ENCODE results near the gene TMCO2.

The TMCO2 gene

GRCh38 chr1:40273547-40274166, 25.9 kb downstream of the TMCO2 start:
- DNase-seq (ENCODE audit: extremely low read depth, low read depth), result no peak
- H3K4me3 ChIP-seq (replicated peaks; ENCODE audit: low read depth, low read length), result no peak overlapping the region
- TF ChIP-seq, protein P1, sequence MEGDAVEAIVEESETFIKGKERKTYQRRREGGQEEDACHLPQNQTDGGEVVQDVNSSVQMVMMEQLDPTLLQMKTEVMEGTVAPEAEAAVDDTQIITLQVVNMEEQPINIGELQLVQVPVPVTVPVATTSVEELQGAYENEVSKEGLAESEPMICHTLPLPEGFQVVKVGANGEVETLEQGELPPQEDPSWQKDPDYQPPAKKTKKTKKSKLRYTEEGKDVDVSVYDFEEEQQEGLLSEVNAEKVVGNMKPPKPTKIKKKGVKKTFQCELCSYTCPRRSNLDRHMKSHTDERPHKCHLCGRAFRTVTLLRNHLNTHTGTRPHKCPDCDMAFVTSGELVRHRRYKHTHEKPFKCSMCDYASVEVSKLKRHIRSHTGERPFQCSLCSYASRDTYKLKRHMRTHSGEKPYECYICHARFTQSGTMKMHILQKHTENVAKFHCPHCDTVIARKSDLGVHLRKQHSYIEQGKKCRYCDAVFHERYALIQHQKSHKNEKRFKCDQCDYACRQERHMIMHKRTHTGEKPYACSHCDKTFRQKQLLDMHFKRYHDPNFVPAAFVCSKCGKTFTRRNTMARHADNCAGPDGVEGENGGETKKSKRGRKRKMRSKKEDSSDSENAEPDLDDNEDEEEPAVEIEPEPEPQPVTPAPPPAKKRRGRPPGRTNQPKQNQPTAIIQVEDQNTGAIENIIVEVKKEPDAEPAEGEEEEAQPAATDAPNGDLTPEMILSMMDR (IDR thresholded peaks at IDR 0.05; ENCODE audit: low read depth, low read length, missing control alignments), result no peak

- no peak overlapping the region for H3K4me3 ChIP-seq (replicated peaks; ENCODE audit: low read depth, low read length)
- no peak for DNase-seq (ENCODE audit: extremely low read depth, low read depth)
- TF ChIP-seq, protein P1 (IDR thresholded peaks at IDR 0.05; ENCODE audit: low read depth, low read length, missing control alignments), result no peak
These were observed 26.6 kb downstream of the TMCO2 start for GRCh38 chr1:40274331-40274730.

- no peak overlapping the region for H3K4me3 ChIP-seq (replicated peaks; ENCODE audit: low read depth, low read length)
- TF ChIP-seq, protein P1 (IDR thresholded peaks at IDR 0.05; ENCODE audit: low read depth, low read length, missing control alignments), result no peak
- no peak for DNase-seq (ENCODE audit: extremely low read depth, low read depth)
These were observed 28.4 kb downstream of the TMCO2 start for GRCh38 chr1:40276122-40276521.

DNA sequence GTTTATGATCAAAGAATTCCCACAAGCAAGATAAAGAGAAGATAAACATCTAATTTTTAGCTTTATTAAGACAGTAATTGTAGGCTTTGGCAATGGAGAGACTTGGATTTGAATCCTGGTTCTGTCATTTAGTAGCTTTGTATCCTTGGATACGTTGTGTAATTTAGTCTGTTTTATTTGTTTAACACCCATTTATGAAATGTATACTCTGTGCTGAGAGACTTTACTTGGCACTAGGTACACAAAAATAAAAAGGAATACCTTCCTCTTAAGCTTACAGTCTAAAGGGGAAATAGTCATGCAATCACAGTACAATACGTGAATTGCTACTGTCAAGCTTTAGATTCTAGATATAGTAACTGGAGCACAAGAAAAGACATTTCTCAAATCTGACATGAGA, 34.1 kb downstream of the TMCO2 start:
- H3K4me3 ChIP-seq (replicated peaks; ENCODE audit: low read depth, low read length), result no peak overlapping the region
- no peak for DNase-seq (ENCODE audit: extremely low read depth, low read depth)
- TF ChIP-seq, protein P1 (IDR thresholded peaks at IDR 0.05; ENCODE audit: low read depth, low read length, missing control alignments), result no peak

DNA sequence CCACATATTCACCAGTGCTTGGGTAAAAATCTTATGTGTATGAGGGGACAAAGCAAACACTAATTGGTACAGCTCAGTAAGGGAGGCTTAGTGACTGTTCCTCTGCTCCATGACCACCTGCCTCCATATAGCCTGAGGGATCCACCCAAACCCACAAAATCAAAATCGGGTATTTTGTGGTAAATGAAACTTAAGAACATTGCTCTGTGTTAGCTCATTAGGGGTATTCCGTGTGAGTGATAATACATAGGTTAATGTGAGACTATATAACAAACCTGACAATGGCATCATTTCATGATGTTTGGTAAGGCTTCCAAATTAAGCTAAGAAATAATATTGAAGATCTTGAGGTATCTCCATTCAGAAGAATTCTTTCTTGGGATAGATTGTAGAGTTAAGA, 43.6 kb downstream of the TMCO2 start:
- TF ChIP-seq, protein P1 (IDR thresholded peaks at IDR 0.05; ENCODE audit: low read depth, low read length, missing control alignments), result no peak
- no peak for DNase-seq (ENCODE audit: extremely low read depth, low read depth)
- H3K4me3 ChIP-seq (replicated peaks; ENCODE audit: low read depth, low read length), result no peak overlapping the region

DNA sequence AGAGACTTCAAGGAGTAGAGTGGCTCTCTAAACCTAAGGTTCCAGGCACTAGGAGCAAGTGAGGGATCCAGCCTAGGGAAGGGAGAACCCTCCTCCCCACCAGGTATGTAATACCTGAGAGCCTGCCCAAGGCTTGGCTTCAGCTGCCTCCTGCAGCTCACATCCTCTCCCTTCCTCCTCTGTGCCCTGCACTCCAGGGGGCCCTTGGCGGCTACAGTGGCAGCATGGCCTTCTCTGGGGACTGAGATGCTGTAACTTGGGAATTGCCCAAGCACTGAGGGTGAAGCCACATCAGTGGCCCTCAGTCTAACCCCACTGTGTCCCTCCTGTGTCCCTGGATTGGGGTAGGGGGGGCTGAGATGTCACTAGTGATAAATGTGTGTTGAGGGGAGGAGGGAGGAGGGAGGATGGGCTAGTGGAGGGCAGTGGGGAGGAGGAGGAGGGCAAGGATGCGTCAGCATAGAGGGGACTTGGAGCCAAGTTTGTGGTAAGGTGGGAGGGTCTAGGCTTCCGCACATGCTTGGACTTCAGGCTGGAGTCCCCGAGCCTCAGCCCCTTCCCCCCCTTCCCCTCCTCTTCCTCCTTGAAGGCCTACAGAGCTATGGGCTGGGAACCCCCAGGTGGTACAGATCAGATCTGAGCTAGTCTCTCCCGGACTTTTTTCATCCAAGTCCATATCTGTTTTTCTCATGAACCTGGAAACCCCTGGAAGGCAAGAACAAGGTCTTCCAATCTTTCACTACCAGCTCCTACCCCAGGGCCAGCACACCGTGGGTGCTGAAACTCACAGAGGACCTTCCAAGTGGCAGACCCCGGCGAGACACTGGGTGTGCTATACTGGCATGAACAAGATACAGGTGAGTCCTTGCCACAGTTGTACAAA, 51.9 kb downstream of the TMCO2 start:
- no peak overlapping the region for H3K4me3 ChIP-seq (replicated peaks; ENCODE audit: low read depth, low read length)
- TF ChIP-seq, protein P1 (IDR thresholded peaks at IDR 0.05; ENCODE audit: low read depth, low read length, missing control alignments), result no peak
- no peak for DNase-seq (ENCODE audit: extremely low read depth, low read depth)
